Kidney (tissue), 14 donors: Measurements from ENCODE around the gene AGPAT3. TPM values are rescaled to one million over a fixed set of nuclear protein-coding genes. Genes with fewer than 3 reads are reported as not detected.

ENCODE experiments used
- DNase-seq, 5 donors: peaks; one replicate each; pipeline ENCODE4 v3.0.0-alpha.2; 2013 to 2020
- FAIRE-seq: peaks from 2 replicates; lab custom pipeline; 2012; peaks lifted over from hg19 to GRCh38; lab: Jason Lieb, UNC
- H3K27ac ChIP-seq, 2 donors: one replicate each; pipeline ENCODE4 v1.7.0; 2013; ENCODE audit warnings: low read depth in 2 of 2, low read length in 2 of 2, inconsistent platforms in 1 of 2
- H3K27me3 ChIP-seq: one replicate; pipeline ENCODE4 v1.7.1; 2013; ENCODE audit warnings: low read length, inconsistent platforms; ENCODE audit not compliant: control insufficient read depth, insufficient read depth
- H3K36me3 ChIP-seq, 3 donors: one replicate each; pipeline versions ENCODE4 v1.7.0 to v1.7.1; 2013; ENCODE audit warnings: low read length in 3 of 3, control low read depth in 1 of 3, inconsistent platforms in 1 of 3; ENCODE audit not compliant: insufficient read depth in 3 of 3, control insufficient read depth in 2 of 3
- H3K4me1 ChIP-seq, 3 donors: one replicate each; pipeline versions ENCODE4 v1.7.0 to v1.7.1; 2013; ENCODE audit warnings: low read length in 3 of 3, inconsistent platforms in 1 of 3, low read depth in 1 of 3; ENCODE audit not compliant: control insufficient read depth in 2 of 3, insufficient read depth in 2 of 3
- H3K4me3 ChIP-seq, 3 donors: one replicate each; pipeline versions ENCODE4 v1.7.0 to v1.8.1; 2013; ENCODE audit warnings: low read length in 3 of 3, control low read depth in 1 of 3, inconsistent platforms in 1 of 3
- H3K9ac ChIP-seq, 3 donors: one replicate each; pipeline versions ENCODE4 v1.7.0 to v1.7.1; 2013; ENCODE audit warnings: low read length in 3 of 3, control low read depth in 1 of 3, inconsistent platforms in 1 of 3
- H3K9me3 ChIP-seq, 3 donors: one replicate each; pipeline versions ENCODE4 v1.7.0 to v1.7.1; 2013; ENCODE audit warnings: low read length in 3 of 3, control low read depth in 1 of 3, inconsistent platforms in 1 of 3; ENCODE audit not compliant: control insufficient read depth in 2 of 3, insufficient read depth in 1 of 3
- intact Hi-C: fragments of 100-400 bp; cut with DNase I; formaldehyde crosslinking; loops from one replicate; pipeline ENCODE4 v1.11.1; 2022
- polyA plus RNA-seq: library from polyadenylated mRNA; stranded (reverse); fragments of 350-450 nt; fragmentation: Illumina TruSeq; extraction: RNeasy Lipid Tissue Mini Kit (QIAGEN cat#74804); gene quantifications from one replicate; pipeline ENCODE4 v1.2.3, GENCODE V29; 2014; ENCODE audit warnings: low read depth, low replicate concordance; ENCODE audit not compliant: insufficient read depth
- total RNA-seq: library from RNA; stranded (reverse); fragmentation: NEBNext Ultra II Directional; extraction: Animal tissue kit (Norgen Biotek cat#: 25700); gene quantifications from one replicate; pipeline ENCODE4 v1.2.1, GENCODE V29; 2021
- TF ChIP-seq, protein P1 (sequence below): IDR thresholded peaks from 3 replicates; pipeline ENCODE4 v1.5.1; 2012; ENCODE audit warnings: mild to moderate bottlenecking, moderate library complexity, borderline replicate concordance; ENCODE audit not compliant: insufficient read depth; ENCODE audit errors: extremely low read depth
- donor health status: control.
- donor health status: control.
- donor health status: control.
- donor health status: control.
- donor health status: control.
- donor health status: DM: yes; HTN: yes; CAD: no.
- donor health status: Normal renal cell carcinoma (clear cell type).

AGPAT3 gene
- total and polyA plus RNA-seq, 2 donors from 2014 or later: 40.3 to 86.2 TPM

DNA sequence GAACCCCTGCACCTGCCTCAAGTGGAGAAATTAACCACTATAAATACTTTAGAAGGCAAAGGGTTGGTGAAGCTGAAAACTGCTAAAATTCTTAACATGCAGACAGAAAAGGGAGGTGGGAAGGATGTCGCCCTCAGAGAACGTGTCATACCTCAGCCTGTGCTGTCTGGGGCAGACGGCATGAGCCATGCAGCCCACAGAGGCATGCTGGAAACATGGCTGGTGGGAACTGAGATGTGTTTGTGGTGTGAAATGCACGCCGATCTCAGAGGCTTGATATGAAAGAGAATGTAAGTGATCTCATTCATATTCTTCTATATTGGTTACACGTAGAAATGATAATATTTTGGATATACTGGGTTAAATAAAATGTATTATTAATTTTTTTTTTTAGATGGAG lies 16.3 kb downstream of the AGPAT3 start:
- TF ChIP-seq, protein P1, sequence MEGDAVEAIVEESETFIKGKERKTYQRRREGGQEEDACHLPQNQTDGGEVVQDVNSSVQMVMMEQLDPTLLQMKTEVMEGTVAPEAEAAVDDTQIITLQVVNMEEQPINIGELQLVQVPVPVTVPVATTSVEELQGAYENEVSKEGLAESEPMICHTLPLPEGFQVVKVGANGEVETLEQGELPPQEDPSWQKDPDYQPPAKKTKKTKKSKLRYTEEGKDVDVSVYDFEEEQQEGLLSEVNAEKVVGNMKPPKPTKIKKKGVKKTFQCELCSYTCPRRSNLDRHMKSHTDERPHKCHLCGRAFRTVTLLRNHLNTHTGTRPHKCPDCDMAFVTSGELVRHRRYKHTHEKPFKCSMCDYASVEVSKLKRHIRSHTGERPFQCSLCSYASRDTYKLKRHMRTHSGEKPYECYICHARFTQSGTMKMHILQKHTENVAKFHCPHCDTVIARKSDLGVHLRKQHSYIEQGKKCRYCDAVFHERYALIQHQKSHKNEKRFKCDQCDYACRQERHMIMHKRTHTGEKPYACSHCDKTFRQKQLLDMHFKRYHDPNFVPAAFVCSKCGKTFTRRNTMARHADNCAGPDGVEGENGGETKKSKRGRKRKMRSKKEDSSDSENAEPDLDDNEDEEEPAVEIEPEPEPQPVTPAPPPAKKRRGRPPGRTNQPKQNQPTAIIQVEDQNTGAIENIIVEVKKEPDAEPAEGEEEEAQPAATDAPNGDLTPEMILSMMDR: no peak
- H3K4me3 ChIP-seq: no peak overlapping the region
- H3K9me3 ChIP-seq: no peaks in the 10 kb centered on the region
- H3K4me1 ChIP-seq: peaks cover 0 to 16% (median 4%) of the 10 kb centered on the region in 3 donors
- DNase-seq: no peak
- no peaks in the 10 kb centered on the region for H3K27me3 ChIP-seq
- no peak for FAIRE-seq
- H3K27ac ChIP-seq: no peak overlapping the region
- H3K9ac ChIP-seq: no peak overlapping the region
- peaks cover 0 to 3% (median 0%) of the 10 kb centered on the region in 3 donors for H3K36me3 ChIP-seq
- intact Hi-C loops: no loop called here

DNA sequence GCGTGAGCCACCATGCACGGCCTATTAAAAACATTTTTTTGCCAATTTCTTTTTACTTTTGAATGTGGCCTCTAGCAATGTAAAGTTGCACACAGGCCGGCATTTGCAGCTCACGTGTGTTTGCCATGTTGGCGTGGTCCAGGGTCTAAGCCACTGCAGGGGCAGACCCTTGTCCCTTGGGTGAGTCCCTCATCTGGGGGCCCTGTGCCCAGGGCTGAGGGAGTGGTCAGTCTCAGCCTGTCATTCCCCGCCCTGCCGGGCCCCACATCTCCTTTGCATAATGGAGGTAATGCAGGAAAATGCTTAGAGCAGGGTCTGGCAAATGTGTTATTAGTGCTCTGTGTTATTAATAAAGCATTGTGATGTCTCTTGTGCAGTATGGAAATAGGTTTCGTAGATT lies 16.9 kb downstream of the AGPAT3 start:
- Histone ChIP-seq H3K4me3 (no peak overlapping the region), H3K9ac (no peak overlapping the region), H3K27ac (no peak overlapping the region), H3K4me1 (peaks cover 0 to 16% (median 4%) of the 10 kb centered on the region in 3 donors), H3K27me3 (no peaks in the 10 kb centered on the region), H3K36me3 (peaks cover 0 to 3% (median 0%) of the 10 kb centered on the region in 3 donors), H3K9me3 (no peaks in the 10 kb centered on the region)
- TF ChIP-seq, protein P1: no peak
- DNase-seq (no peak), FAIRE-seq (no peak)
- intact Hi-C loops: no loop called here

DNA sequence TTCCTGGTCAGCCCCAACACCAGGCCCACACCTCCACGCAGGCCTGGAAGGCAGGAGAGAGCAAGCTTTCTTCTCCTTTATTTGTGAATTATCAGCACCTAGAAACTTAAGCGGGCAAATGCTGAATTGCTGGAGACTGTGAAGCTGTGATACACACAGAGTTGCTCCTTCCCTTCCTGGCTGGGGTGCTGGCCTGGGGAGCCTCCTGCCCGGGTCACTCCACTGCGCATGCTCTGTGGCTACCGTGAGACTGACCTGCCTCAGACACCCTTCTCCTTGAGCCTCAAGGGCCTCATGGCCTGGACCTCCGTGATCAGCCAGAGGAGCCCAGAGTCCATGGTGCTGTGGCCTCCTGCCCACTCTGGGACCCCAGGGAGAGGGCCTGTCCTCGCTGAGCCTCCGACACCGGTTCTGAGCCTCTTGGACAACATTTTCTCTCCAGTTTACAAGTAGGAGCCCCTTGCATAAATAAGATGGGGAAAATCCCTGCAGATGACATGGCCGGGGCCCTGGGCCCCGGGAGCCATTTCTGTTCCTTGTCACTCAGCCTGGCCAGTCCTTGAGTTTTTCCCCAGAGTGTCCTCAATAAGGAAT lies 18.0 kb downstream of the AGPAT3 start:
- DNase-seq (no peak), FAIRE-seq (no peak)
- Histone ChIP-seq H3K27ac (no peak overlapping the region), H3K4me3 (no peak overlapping the region), H3K36me3 (peaks cover 0 to 1% (median 0%) of the 10 kb centered on the region in 3 donors), H3K9me3 (no peaks in the 10 kb centered on the region), H3K4me1 (peaks cover 0 to 13% (median 4%) of the 10 kb centered on the region in 3 donors), H3K9ac (no peak overlapping the region), H3K27me3 (no peaks in the 10 kb centered on the region)
- intact Hi-C loops: no loop called here
- TF ChIP-seq, protein P1: no peak
